Measurements from ENCODE around the gene FBN3. TPM values are rescaled to one million over a fixed set of nuclear protein-coding genes. Genes with fewer than 3 reads are reported as not detected.

Gene FBN3
- polyA plus RNA-seq, 1 donor from 2014 or later, result 52.7 TPM

- Histone ChIP-seq H3K9ac (ENCODE audit: low read length) (no peak overlapping the region), H3K79me2 (replicated peaks; ENCODE audit: insufficient read depth, low read length) (no peaks in the 10 kb centered on the region), H2AFZ (ENCODE audit: low read depth, low read length) (no peak overlapping the region), H3K4me3 (ENCODE audit: low read length) (no peak overlapping the region), H3K36me3 (ENCODE audit: insufficient read depth, low read length) (no peaks in the 10 kb centered on the region), H3K9me2 (ENCODE audit: insufficient read depth, low read length) (no peaks in the 10 kb centered on the region), H3K9me3 (ENCODE audit: low read length) (no peaks in the 10 kb centered on the region), H3K27ac (ENCODE audit: low read length) (no peak overlapping the region), H4K20me1 (ENCODE audit: insufficient read depth) (no peaks in the 10 kb centered on the region), H3F3A (ENCODE audit: insufficient read depth, low read length, poor library complexity, severe bottlenecking) (no peaks in the 10 kb centered on the region), H3K4me2 (ENCODE audit: low read length) (no peak overlapping the region), H3K27me3 (ENCODE audit: insufficient read depth, low read depth, low read length) (no peaks in the 10 kb centered on the region)
- no peak for TF ChIP-seq RAD21 (conservative IDR thresholded peaks at IDR 0.05)
- TF ChIP-seq TAF1 (IDR thresholded peaks at IDR 0.05; ENCODE audit: low read depth), result no peak
These were observed 32.7 kb downstream of the FBN3 start for GRCh38 chr19:8116437-8117293.

DNA sequence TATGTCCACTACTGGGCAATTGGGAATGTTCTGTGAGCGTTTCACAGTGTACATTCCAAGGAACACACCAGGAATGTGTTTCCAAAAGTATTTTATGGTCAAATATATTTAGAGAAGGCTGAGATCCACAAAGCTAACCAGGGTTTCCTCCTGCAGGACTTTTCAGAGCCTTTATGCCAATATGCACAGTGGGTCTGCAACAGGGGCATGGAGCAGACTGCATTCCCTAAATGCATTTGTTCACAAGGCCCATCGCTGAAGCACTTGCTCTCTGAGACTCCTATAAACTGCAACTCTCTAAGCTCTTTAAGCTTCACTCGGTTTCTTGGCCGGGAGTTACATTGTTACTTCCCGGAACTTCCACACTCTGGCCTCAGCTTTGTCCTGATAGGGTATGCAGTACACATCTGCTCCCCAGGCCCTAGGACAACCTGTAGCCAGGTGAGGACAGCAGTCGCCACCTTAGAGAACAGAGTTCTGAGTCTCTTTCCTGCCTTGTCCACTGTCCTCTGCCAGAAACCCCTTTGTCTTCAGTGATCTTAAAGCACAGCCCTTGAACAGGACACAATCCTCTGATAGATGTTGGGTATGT, 33.5 kb downstream of the FBN3 start:
- no peaks in the 10 kb centered on the region for H3K9me3 ChIP-seq (ENCODE audit: low read length)
- H3K79me2 ChIP-seq (replicated peaks; ENCODE audit: insufficient read depth, low read length), result no peaks in the 10 kb centered on the region
- H3K9me2 ChIP-seq (ENCODE audit: insufficient read depth, low read length), result no peaks in the 10 kb centered on the region
- no peak overlapping the region for H3K4me2 ChIP-seq (ENCODE audit: low read length)
- H3K27me3 ChIP-seq (ENCODE audit: insufficient read depth, low read depth, low read length), result no peaks in the 10 kb centered on the region
- no peaks in the 10 kb centered on the region for H3F3A ChIP-seq (ENCODE audit: insufficient read depth, low read length, poor library complexity, severe bottlenecking)
- no peaks in the 10 kb centered on the region for H4K20me1 ChIP-seq (ENCODE audit: insufficient read depth)
- H2AFZ ChIP-seq (ENCODE audit: low read depth, low read length), result no peak overlapping the region
- no peak overlapping the region for H3K27ac ChIP-seq (ENCODE audit: low read length)
- no peak for TF ChIP-seq EP300 (conservative IDR thresholded peaks at IDR 0.05; ENCODE audit: poor library complexity, severe bottlenecking)
- no peak for TF ChIP-seq REST (IDR thresholded peaks at IDR 0.05; ENCODE audit: borderline replicate concordance)
- TF ChIP-seq TAF1 (IDR thresholded peaks at IDR 0.05; ENCODE audit: low read depth), result no peak
- TF ChIP-seq EZH2 (IDR thresholded peaks at IDR 0.05; ENCODE audit: borderline replicate concordance, insufficient read depth, low read length, poor library complexity, severe bottlenecking), result no peak
- TF ChIP-seq MXI1 (conservative IDR thresholded peaks at IDR 0.05; ENCODE audit: poor library complexity, severe bottlenecking), result no peak
- no peak for TF ChIP-seq POLR2AphosphoS5 (IDR thresholded peaks at IDR 0.05)
- TF ChIP-seq, protein P1, sequence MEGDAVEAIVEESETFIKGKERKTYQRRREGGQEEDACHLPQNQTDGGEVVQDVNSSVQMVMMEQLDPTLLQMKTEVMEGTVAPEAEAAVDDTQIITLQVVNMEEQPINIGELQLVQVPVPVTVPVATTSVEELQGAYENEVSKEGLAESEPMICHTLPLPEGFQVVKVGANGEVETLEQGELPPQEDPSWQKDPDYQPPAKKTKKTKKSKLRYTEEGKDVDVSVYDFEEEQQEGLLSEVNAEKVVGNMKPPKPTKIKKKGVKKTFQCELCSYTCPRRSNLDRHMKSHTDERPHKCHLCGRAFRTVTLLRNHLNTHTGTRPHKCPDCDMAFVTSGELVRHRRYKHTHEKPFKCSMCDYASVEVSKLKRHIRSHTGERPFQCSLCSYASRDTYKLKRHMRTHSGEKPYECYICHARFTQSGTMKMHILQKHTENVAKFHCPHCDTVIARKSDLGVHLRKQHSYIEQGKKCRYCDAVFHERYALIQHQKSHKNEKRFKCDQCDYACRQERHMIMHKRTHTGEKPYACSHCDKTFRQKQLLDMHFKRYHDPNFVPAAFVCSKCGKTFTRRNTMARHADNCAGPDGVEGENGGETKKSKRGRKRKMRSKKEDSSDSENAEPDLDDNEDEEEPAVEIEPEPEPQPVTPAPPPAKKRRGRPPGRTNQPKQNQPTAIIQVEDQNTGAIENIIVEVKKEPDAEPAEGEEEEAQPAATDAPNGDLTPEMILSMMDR (IDR thresholded peaks at IDR 0.05; ENCODE audit: poor library complexity, severe bottlenecking), result no peak
- no peak overlapping the region for H3K9ac ChIP-seq (ENCODE audit: low read length)
- H3K4me3 ChIP-seq (ENCODE audit: low read length), result no peak overlapping the region
- H3K36me3 ChIP-seq (ENCODE audit: insufficient read depth, low read length), result no peaks in the 10 kb centered on the region

Measured in neural cell (in vitro differentiated cells).